NB4 (cell line): Measurements from ENCODE around the gene MTMR3.

Experiments
- CTCF ChIP-seq: IDR thresholded peaks from one replicate; pipeline ENCODE4 v1.5.1; 2012; ENCODE audit warnings: low read depth, low read length
- POLR2A ChIP-seq: IDR thresholded peaks from 2 replicates; pipeline ENCODE4 v1.6.1; 2011; ENCODE audit warnings: mild to moderate bottlenecking; ENCODE audit not compliant: insufficient read length; ENCODE audit errors: extremely low read depth

DNA sequence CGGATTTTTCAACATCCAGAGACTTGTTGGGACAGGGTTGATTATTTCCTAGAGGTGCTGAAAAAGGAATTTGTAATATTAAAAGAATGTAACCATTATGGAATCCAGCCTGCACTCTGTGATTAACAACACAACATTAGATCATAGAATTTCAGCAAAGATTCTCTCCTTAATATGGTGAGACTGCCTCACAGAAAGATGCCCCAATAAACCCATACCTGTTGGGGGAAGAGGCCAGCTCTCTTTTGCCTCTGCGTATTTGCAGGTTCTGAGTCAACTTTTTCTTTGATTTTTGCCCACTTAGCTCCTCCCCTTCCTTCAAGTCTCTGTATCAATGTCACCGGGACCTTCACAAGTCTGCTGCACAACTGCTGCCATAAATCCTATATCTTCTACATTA is 12.4 kb upstream of the MTMR3 start:
- TF ChIP-seq POLR2A (no peak), CTCF (no peak)
